BLaER1 treated with 17β-estradiol and CSF1 and Interleukin-3, amounts not matched to agents 10 nM and 100 nM (cell line): ENCODE measurements around the gene ZC3H12C.

Experiments used
- H3K27ac ChIP-seq, 11 experiments: shearing (Covaris generic); formaldehyde crosslinking; 2 replicates each; pipeline ENCODE4 v1.8.1; 2022
- H3K27me3 ChIP-seq, 11 experiments: shearing (Covaris generic); formaldehyde crosslinking; 2 replicates each; pipeline ENCODE4 v1.8.1; 2022
- H3K36me3 ChIP-seq, 11 experiments: shearing (Covaris generic); formaldehyde crosslinking; 2 replicates each; pipeline ENCODE4 v1.8.1; 2022
- H3K4me1 ChIP-seq, 10 experiments: shearing (Covaris generic); formaldehyde crosslinking; 2 replicates each; pipeline ENCODE4 v1.8.1; 2022
- H3K4me2 ChIP-seq, 11 experiments: shearing (Covaris generic); formaldehyde crosslinking; 2 replicates each; pipeline ENCODE4 v1.8.1; 2022
- H3K4me3 ChIP-seq, 10 experiments: shearing (Covaris generic); formaldehyde crosslinking; 2 replicates each; pipeline ENCODE4 v1.8.1; 2022
- H3K9ac ChIP-seq, 11 experiments: shearing (Covaris generic); formaldehyde crosslinking; 2 replicates each; pipeline ENCODE4 v1.8.1; 2022
- H3K9me3 ChIP-seq, 11 experiments: shearing (Covaris generic); formaldehyde crosslinking; replicated peaks in 1 of 11; 2 replicates each; pipeline ENCODE4 v1.8.1; 2022
- H4K20me1 ChIP-seq, 11 experiments: shearing (Covaris generic); formaldehyde crosslinking; 2 replicates each; pipeline ENCODE4 v1.8.1; 2022
- Cebpa-rat ChIP-seq, 11 experiments: shearing (Covaris generic); IDR thresholded peaks; 2 replicates each; pipeline ENCODE4 v1.8.1; 2022

The ZC3H12C gene

DNA sequence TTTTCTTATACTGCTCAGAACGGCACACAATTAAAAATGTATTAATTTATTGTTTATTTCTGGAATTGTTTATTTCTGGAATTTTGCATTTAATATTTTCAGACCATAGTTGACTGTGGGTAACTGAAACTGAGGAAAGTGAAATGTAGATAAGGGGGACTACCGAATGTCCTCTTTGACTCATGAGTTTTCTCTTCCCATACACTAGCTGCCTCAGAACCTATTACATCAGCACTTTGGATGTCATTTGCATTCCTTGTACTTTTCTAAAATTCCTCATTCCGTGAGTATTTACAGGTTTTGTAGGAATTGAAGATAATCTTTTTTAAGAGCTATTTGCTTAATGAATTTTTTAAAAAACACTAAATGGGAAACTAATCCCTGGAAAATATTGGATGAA, 29.8 kb downstream of the ZC3H12C start:
- no peak overlapping the region for H3K27ac ChIP-seq
- H3K27me3 ChIP-seq: no peaks in the 10 kb centered on the region
- no peak overlapping the region for H3K4me2 ChIP-seq
- H3K36me3 ChIP-seq: peaks cover 0 to 31% (median 7%) of the 10 kb centered on the region in 11 experiments; a peak in 15 of 22 replicates
- 0 out of 20 replicates have a peak, but pooled peaks cover 0 to 6% (median 0%) of the 10 kb centered on the region in 10 experiments for H3K4me1 ChIP-seq
- no peak overlapping the region for H3K4me3 ChIP-seq
- peaks cover 0 to 10% (median 0%) of the 10 kb centered on the region in 11 experiments; a peak in 2 of 22 replicates for H4K20me1 ChIP-seq
- TF ChIP-seq Cebpa-rat (IDR thresholded peaks at IDR 0.05): no peak
- H3K9me3 ChIP-seq: peaks cover 0 to 11% (median 0%) of the 10 kb centered on the region in 11 experiments; a peak in 5 of 22 replicates
- no peak overlapping the region for H3K9ac ChIP-seq

DNA sequence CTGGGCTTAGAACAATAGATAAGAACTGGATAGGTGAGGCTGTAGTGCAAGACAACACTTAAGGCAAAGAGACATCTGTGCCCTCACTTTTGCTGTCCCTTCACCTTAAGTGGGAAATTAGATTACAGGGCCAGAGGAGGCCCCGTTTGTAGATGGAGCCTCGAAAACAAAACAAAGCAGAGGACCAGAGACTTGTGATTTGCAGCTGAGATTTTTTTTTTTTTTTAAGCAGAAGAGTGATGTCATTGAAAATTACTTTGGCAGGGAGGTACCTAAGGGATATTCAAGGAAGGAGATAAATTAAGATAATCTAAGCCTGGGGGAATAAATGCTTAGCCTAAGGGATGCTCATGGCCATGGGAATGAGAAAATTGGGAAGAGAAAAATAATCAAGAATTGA, 31.4 kb downstream of the ZC3H12C start:
- Histone ChIP-seq H3K27ac (no peak overlapping the region), H3K4me3 (no peak overlapping the region), H3K4me2 (no peak overlapping the region), H3K4me1 (0 out of 20 replicates have a peak, but pooled peaks cover 0 to 10% (median 0%) of the 10 kb centered on the region in 10 experiments), H3K9me3 (peaks cover 0 to 11% (median 0%) of the 10 kb centered on the region in 11 experiments; a peak in 5 of 22 replicates), H3K36me3 (peaks cover 0 to 26% (median 5%) of the 10 kb centered on the region in 11 experiments; a peak in 15 of 22 replicates), H4K20me1 (peaks cover 0 to 6% (median 0%) of the 10 kb centered on the region in 11 experiments; a peak in 2 of 22 replicates), H3K27me3 (no peaks in the 10 kb centered on the region), H3K9ac (no peak overlapping the region)
- TF ChIP-seq Cebpa-rat (IDR thresholded peaks at IDR 0.05): no peak

DNA sequence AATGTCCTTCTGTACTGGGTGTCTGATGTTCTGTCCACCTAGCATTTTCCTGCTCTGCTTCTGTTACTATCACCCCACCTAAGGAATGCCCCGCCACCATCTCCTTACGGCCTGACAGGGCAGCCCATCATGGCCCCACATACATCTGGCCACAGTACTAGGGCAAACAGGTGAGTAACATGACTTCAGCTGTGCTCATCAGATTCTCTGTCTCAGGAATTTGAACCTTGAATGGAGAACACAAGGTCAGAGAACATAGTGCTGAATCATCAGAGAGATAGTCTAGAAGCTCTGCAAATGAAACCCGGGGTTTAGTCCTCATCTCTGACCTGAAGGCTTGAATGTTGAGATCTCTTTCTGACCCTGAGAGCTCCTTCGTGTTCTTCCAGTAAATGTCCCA, 32.4 kb downstream of the ZC3H12C start:
- no peak for TF ChIP-seq Cebpa-rat (IDR thresholded peaks at IDR 0.05)
- Histone ChIP-seq H3K27me3 (no peaks in the 10 kb centered on the region), H4K20me1 (peaks cover 0 to 3% (median 0%) of the 10 kb centered on the region in 11 experiments; a peak in 1 of 22 replicates), H3K4me2 (no peak overlapping the region), H3K27ac (no peak overlapping the region), H3K36me3 (peaks cover 0 to 28% (median 6%) of the 10 kb centered on the region in 11 experiments; a peak in 12 of 22 replicates), H3K9ac (no peak overlapping the region), H3K4me3 (no peak overlapping the region), H3K4me1 (0 out of 20 replicates have a peak, but pooled peaks cover 0 to 10% (median 0%) of the 10 kb centered on the region in 10 experiments), H3K9me3 (peaks cover 0 to 11% (median 0%) of the 10 kb centered on the region in 11 experiments; a peak in 5 of 22 replicates)

DNA sequence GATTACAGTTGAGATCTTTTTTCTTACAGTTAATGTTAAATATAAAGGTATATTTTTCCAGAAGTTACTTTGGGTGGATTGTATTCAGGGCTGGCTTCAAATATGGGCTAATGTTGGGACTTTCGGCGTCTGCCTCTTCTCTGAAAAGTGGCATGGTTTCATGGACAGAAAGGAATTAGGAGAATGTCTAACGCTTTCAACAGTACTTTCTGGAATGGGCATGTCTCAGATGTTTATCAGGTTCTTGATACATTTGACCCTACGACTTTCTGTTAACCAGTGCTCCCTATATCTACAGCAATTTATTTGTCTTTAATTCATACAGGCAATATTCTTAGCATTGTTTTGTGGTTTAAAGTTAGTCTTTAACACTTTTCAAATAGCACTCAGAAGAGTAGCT, 33.7 kb downstream of the ZC3H12C start:
- Histone ChIP-seq H3K27ac (no peak overlapping the region), H3K36me3 (peaks cover 0 to 29% (median 10%) of the 10 kb centered on the region in 11 experiments; a peak in 14 of 22 replicates), H3K9ac (no peak overlapping the region), H4K20me1 (peaks cover 0 to 3% (median 0%) of the 10 kb centered on the region in 11 experiments; a peak in 1 of 22 replicates), H3K4me1 (0 out of 20 replicates have a peak, but pooled peaks cover 0 to 10% (median 0%) of the 10 kb centered on the region in 10 experiments), H3K4me2 (no peak overlapping the region), H3K27me3 (no peaks in the 10 kb centered on the region), H3K4me3 (no peak overlapping the region), H3K9me3 (peaks cover 0 to 11% (median 0%) of the 10 kb centered on the region in 11 experiments; a peak in 6 of 22 replicates)
- TF ChIP-seq Cebpa-rat (IDR thresholded peaks at IDR 0.05): no peak

DNA sequence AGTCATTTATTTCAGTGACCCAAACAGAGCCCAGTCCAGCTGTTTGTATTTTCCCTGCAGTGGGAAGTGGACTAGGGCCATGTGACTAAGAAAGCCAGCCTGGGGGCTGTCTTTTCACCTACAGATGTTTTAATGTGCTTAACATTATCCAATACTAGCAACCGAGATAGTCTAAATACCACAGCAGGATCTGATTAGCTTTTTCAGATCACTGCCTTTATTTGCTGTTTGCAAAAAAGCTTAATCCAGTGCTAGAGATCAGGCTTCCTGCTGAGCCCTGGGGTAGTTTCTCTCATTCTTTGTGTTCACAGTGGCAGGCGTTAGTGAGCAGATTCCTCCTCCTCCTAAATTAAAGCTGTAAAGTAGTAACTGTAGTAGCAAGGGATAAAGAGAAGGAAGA, 35.0 kb downstream of the ZC3H12C start:
- Histone ChIP-seq H3K9me3 (peaks cover 0 to 11% (median 0%) of the 10 kb centered on the region in 11 experiments; a peak in 6 of 22 replicates), H3K4me3 (no peak overlapping the region), H3K36me3 (peaks cover 0 to 18% (median 10%) of the 10 kb centered on the region in 11 experiments; a peak in 14 of 22 replicates), H3K27ac (no peak overlapping the region), H3K4me1 (0 out of 20 replicates have a peak, but pooled peaks cover 0 to 10% (median 0%) of the 10 kb centered on the region in 10 experiments), H3K27me3 (no peaks in the 10 kb centered on the region), H4K20me1 (peaks cover 0 to 3% (median 0%) of the 10 kb centered on the region in 11 experiments; a peak in 1 of 22 replicates), H3K9ac (no peak overlapping the region), H3K4me2 (no peak overlapping the region)
- TF ChIP-seq Cebpa-rat (IDR thresholded peaks at IDR 0.05): no peak

- H3K9me3 ChIP-seq: peaks cover 0 to 1% (median 0%) of the 10 kb centered on the region in 11 experiments; a peak in 5 of 22 replicates
- no peaks in the 10 kb centered on the region for H3K27me3 ChIP-seq
- H3K27ac ChIP-seq: no peak overlapping the region
- H3K36me3 ChIP-seq: peaks cover 0 to 15% (median 7%) of the 10 kb centered on the region in 11 experiments; a peak in 11 of 22 replicates
- no peak overlapping the region for H3K9ac ChIP-seq
- 0 out of 20 replicates have a peak, but pooled peaks cover 0 to 10% (median 0%) of the 10 kb centered on the region in 10 experiments for H3K4me1 ChIP-seq
- no peak for TF ChIP-seq Cebpa-rat (IDR thresholded peaks at IDR 0.05)
- peaks cover 0 to 8% (median 0%) of the 10 kb centered on the region in 11 experiments; a peak in 1 of 22 replicates for H4K20me1 ChIP-seq
- no peak overlapping the region for H3K4me2 ChIP-seq
- H3K4me3 ChIP-seq: no peak overlapping the region
These were observed 37.5 kb downstream of the ZC3H12C start for GRCh38 chr11:110130642-110131238.

- Histone ChIP-seq H3K9me3 (peaks cover 0 to 4% (median 0%) of the 10 kb centered on the region in 11 experiments; a peak in 1 of 22 replicates), H3K4me1 (0 out of 20 replicates have a peak, but pooled peaks cover 0 to 10% (median 0%) of the 10 kb centered on the region in 10 experiments)
- TF ChIP-seq Cebpa-rat (IDR thresholded peaks at IDR 0.05): no peak
These were observed 38.4 kb downstream of the ZC3H12C start for GRCh38 chr11:110131386-110132123.

GRCh38 chr11:110133160-110133559, 40.0 kb downstream of the ZC3H12C start:
- Histone ChIP-seq H3K4me3 (no peak overlapping the region), H3K4me2 (no peak overlapping the region), H3K9ac (no peak overlapping the region), H3K36me3 (peaks cover 5 to 32% (median 19%) of the 10 kb centered on the region in 11 experiments; a peak in 19 of 22 replicates), H3K27ac (no peak overlapping the region), H3K4me1 (0 out of 20 replicates have a peak, but pooled peaks cover 0 to 2% (median 0%) of the 10 kb centered on the region in 10 experiments), H3K27me3 (no peaks in the 10 kb centered on the region), H3K9me3 (peaks cover 0 to 6% (median 0%) of the 10 kb centered on the region in 11 experiments; a peak in 1 of 22 replicates), H4K20me1 (peaks cover 0 to 6% (median 0%) of the 10 kb centered on the region in 11 experiments; a peak in 1 of 22 replicates)
- TF ChIP-seq Cebpa-rat (IDR thresholded peaks at IDR 0.05): no peak

More at GRCh38 chr11:110131386-110132123, 38.4 kb downstream of the ZC3H12C start:
- Histone ChIP-seq H3K4me2 (no peak overlapping the region), H4K20me1 (peaks cover 0 to 8% (median 0%) of the 10 kb centered on the region in 11 experiments; a peak in 1 of 22 replicates), H3K27me3 (no peaks in the 10 kb centered on the region), H3K4me3 (no peak overlapping the region), H3K27ac (no peak overlapping the region), H3K9ac (no peak overlapping the region), H3K36me3 (peaks cover under 1 to 18% (median 12%) of the 10 kb centered on the region in 11 experiments; a peak in 17 of 22 replicates)
